GM19372 (cell line): ENCODE measurements around the gene CSNK1A1.

ENCODE experiments used
- ATAC-seq: cut with Tn5 transposase; IDR thresholded peaks from one replicate; pipeline ENCODE4 v1.9.1; 2021; ENCODE audit warnings: mild to moderate bottlenecking, low read depth, moderate library complexity; ENCODE audit not compliant: unreplicated experiment

CSNK1A1 gene

DNA sequence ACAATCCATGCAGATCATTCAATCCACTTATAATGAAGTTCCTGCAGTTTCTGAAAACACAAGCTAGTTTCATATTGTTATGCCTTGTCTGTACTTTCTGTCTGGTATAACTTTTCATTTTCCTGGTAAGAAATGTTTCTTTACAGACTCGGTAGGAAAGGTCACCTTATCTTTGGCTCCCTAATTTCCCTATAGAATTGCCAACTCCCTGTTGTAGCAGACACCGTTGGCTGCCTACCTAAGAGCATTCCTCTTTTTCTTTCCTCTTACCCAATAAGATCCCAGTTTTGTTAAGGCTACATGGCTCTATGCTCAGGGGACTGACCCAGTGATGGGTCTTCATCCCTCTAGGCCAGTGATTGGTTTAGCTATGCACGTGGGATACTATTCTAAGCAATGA, 23.9 kb upstream of the CSNK1A1 start:
- no peak for ATAC-seq

DNA sequence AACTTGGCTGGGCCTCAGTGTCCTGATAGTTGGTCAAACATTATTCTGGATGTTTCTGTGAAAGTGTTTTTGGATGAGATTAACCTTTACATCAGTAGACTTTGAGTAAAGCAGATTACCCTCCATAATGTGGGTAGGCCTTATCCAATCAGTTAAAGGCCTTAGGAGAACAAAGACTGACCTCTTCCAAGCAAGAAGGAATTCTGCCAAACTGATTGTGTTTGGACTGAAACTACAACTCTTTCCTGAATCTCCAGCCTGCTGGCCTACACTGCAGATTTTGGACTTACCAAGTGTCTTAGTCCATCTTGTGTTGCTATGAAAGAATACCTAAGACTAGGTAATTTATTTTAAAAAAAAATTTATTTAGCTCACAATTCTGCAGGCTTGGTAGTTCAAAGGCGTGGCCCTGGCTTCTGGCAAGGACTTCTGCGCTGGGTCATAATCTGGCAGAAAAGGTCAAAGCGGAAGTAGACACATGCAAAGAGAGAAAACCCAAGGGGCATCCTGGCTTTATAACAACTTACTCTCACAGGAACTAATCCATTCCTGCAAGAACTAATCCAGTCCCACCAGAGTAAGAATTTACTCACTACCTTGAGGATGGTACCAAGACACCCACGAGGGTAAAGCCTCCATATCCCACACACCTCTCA, 21.5 kb upstream of the CSNK1A1 start:
- no peak for ATAC-seq

DNA sequence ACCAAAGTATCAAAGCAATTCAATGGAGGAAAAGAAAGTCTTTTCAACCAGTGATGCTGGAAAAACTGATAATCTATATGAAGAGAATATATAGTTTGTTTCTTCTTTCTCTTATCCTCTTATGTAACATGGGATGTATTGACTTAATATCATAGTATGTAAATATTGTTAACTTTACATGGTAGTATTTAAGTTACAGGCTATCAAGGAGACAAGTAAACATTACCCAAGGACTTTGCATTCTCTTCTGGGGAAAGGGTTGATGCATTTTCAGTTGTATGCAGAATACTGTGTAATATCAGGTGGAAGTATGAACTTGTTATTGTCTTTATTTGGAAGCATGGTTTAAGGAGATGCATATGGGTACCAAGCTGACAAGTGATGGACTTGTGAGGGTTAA, 20.9 kb upstream of the CSNK1A1 start:
- ATAC-seq, result no peak

DNA sequence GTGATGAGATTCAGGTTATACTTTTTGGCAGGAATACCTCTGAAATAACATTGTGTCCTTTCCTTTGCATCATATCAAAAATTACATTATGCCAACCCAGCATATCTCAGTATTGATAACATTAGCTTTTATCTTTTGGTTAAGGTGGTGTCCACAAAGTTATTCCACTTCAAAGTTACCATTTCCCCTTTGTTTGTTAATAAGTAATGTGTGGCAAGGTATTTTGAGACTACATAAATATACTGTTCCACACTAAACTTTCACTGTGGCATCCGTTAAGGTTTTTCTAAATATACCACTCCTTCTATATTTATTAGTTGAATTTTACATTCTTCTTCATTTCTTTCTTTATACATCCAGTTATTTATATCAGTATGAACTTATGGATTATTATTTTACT, 16.0 kb upstream of the CSNK1A1 start:
- ATAC-seq, result no peak

DNA sequence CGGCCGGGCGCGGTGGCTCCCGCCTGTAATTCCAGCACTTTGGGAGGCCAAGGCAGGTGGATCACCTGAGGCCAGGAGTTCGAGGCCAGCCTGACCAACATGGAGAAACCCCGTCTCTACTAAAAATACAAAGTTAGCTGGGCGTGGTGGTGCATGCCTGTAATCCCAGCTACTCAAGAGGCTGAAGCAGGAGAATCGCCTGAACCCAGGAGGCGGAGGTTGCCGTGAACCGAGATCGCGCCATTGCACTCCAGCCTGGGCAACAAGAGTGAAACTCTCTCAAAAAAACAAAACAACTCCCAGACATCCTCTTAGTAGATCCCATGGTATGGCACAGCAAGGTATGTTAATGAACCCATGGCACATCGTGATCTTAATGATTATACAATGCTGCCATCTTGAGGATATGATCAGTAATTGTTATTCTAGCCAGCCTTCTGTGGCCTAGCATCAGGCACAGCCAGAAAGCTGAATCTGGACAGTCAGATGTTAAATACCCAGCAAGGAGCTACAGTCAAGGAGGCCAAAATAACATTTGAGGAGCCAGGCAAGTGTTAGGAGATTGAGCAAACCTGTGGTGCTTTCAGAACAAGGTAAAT, 13.4 kb upstream of the CSNK1A1 start:
- peak; percentile 86 for ATAC-seq

DNA sequence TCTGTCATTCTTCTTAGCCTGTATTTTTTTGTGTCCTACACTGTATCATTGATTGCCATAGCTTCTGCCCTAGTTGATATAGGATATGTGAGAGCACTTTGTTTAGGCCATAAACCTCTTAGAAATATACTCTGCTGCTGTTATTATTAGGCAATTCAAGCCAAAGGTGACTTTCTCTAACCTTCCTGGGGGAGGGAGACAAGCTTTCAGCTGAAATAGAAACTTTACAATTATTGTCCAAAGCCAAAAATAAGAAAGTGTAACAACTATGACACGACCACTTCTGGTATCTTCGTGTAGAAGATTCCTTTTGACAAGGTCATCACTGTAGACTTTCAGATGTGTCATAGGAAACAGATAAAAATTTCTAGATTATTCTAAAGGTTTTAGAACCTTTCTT, 12.2 kb upstream of the CSNK1A1 start:
- ATAC-seq, result no peak

DNA sequence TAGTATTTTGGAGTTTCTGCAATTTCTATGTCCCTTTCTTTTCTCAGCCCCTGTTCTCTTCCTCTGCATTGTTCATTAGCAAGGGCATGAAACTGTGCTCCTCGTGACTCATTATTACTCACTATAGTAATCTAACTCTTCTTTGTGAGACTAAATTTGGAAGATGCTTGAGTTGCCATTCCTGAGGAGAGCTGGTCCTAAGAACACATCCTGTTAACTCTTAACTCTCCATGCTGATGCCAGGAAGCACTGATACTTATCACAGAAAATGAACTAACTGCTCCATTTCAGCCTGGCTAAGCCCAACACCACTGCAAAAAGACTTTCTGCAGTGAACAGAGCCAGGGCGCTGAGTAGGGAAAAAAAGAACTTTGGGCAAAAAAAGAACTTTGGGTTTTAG, 10.6 kb upstream of the CSNK1A1 start:
- no peak for ATAC-seq

DNA sequence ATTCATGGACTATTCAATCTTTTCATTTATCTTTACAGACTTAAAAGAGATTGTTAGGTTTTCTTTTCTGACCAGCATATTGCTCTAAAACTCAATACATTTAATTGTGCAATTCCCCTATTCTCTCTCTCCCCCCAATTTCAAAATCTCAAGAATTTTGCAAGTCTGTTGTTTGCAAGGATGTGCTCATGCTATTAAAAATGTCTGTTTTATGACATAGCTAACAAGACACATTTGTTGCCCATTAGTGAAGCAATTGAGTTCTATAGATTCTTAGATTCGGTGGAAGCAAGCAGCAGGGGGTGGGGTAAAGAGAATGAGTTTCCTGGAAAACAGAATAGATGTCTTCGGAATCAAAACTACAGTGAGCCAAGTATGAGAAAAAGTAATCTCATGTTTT, 8.5 kb upstream of the CSNK1A1 start:
- no peak for ATAC-seq

DNA sequence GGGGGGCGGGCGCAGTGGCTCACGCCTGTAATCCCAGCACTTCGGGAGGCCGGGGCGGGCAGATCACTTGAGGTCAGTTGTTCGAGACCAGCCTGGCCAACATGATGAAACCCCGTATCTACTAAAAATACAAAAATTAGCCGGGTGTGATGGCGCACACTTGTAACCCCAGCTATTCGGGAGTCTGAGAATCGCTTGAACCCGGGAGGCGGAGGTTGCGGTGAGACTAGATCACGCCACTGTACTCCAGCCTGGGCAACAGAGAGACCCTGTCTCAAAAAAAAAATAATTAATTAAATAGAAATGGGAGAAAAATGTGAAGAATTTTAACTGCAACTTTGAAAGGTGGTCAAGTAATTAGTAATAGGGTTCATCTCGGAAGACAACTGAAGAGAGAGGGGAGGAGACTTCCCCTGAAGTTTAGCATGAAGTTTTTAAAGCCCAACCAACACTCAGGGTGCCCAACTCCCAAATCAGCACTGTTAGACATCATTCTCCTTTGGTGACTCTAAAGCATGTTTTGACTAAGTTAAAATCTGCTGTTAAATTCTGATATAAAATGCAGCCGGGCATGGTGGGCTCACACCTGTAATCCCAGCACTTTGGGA, 1.4 kb upstream of the CSNK1A1 start:
- ATAC-seq, result no peak

DNA sequence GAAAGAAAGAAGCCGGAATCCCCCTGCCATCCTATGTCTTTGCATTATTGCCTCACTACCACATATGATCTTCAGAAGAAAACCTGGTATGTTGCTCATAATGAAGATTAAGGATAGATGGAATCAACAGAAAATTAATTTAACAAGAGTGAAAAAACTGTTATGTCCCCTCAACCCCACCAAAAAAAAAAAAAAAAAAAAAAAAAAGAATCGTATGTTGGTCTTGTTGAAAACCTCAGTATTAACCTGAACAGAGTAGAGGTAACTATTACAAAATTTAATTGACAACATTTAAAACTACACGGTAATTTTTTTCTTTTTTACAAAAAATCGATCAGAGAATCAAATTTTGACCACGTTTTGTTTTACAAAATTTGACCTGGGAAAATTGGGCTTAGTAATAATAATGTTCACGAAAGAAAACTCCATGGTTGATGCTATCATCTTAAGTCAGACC, 827 bp upstream of the CSNK1A1 start:
- ATAC-seq, result no peak

DNA sequence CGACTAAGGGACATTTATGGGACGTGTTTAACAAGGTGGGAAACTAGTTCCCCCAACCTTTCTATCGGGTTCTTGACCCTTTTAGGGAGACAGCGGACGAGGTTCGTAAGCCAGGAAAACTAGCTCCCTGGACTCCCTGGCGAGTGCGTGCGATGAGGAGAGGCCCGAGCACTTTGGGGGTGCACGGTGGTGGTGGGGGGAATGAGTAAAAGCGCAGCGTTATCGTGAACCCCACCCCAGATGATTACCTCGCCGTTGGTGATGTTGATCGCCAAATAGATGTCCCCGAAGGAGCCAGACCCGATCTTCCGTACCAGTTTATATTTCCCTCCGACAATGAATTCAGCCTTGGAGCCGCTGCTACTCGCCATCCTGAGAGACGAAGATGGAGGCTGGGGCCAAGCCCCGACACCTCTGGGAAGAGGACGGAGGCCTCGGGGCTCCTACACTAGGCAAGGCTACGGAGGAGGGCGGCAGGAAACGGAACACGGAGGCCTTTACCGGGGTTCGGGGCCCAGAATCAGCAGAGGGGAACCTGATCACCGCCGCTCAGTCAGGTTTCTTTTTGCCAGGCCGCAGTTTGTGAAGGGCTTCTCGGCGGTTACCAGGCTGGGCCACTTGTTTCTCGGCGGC, 529 bp downstream of the CSNK1A1 start:
- ATAC-seq, result no peak

DNA sequence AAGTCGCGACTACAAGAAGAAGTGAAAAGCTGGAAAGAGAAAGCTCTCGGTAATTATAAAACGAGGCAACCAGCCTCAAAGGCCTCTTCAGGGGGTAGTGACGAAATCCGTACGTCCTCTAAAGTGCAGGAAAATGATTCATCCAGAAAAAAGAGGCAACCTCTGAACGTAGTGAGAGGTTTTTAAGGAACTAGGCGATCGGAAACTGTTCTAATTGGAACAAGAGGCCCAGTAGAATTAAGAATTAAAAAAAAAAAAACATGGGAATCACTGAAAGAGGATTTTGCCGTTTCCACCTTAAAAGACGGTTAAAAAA, 1.0 kb downstream of the CSNK1A1 start:
- ATAC-seq, result no peak

DNA sequence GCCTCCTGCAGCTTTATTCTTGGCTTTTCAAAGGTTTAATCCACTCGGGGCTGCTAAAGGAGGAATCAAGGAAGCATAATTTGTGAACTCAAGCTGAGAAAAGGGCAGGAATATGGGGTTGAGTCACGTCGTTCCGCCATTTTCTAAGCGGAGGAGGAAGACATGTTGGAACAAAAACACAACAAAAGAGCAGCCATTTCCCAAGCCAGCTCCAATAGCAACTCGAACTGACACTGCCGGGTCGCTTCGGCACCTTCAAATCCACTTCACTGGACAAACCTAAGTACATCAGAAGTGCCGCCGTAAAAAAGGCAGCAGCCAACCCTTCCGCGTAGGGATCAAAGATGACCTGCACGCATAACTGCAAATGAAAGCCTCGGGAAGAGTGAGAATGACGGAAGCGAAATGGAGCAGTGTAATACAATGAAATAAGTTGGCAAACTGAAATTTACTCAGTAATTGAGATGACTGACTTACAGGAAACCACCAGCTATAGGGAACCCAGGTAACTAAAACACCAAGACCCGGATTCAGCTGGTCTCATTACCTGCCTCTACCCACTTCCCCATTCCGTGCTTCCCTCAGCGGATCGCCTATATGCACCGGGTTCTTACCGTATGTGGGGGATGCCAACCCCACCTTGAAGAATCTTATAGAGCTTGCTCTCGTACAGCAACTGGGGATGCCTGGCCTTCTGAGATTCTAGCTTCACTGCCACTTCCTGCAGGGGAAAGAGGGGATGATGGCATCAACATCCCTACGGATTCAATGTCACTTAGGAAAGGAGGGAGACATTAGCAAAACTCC, 1.6 kb downstream of the CSNK1A1 start:
- peak; percentile 26 for ATAC-seq

DNA sequence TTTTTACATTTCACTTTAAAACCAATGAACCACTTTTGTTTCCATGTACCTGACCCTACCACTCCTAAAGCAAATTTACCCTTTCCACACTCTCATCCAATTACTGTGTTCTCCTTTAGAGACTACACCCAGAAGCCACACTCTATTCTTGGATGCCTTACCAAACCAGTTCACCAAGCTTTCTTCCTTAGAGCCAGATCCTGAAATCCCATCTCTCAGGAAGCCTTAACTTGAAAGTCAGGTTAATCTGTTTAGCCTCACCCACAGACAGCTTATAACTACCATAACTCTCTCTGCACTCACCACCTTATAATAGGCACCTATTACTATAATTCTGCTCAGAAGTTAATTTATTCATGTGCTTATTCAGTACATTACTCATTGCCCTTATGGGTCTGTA, 4.3 kb downstream of the CSNK1A1 start:
- ATAC-seq, result no peak

DNA sequence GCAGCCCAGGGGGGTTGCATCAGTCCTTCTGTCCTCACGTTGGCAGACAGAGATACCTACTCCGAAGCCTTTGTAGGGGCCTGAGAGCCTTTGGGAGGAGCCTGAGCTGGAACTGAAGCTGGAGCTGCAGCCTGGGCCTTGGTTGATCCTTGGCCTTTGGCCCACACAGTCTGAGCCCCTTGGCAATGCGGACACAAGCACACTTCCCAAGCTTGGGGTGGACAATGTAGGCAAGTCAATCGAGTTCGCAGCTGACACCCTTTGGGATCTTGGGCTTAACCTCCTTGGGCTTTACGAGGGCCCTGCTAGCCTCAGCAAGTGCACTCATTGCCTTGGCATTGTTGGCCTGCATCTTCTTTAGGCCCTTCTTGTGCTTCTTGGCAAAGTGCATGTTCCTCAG, 5.9 kb downstream of the CSNK1A1 start:
- ATAC-seq, result no peak

DNA sequence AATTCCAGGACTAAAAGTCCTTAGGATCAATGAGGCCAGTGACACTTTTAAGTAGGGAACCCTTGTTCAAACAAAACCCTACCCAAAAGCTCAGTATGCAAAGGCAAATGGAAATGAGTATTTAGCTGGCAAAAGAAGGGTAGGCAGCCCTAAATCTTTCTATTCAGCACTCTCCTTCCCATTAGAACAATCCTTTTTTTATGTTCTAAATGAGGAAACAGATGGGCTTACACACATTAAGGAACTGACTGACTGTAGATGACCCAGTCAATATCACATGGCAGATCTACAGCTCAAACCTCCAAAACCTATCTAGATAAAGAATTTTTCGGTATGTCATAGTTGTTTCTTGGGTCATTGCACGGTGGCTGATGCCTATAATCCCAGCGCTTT, 7.2 kb downstream of the CSNK1A1 start:
- ATAC-seq, result no peak

DNA sequence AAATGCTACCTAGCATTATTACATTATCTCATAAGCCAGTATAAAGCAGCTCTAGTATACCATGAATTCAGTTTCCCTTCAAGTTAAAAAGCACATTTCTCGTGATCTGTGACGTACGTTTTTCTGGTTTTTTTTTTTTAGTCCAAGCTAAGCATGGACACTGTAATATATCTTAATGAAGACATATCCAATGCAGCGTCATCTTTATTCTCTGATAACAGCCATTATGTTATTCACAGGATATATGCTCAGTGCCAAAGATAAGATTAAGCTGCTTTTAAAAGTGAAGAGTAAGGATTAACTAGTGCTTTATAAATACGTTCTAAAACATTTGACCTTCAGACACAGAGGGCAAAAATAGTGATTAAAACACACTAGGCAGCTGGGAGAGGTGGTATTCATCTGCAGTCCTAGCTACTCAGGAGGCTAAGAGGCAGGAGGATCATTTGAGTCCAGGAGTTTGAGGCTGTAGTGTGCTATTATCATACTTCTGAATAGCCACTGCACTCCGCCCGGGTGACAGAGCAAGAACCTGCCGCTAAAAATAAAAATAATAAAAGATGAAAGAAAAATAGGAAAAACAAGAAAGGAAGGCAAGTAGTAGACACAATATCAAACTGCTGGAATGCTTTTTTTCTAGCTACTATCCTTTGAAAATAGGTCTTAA, 7.7 kb downstream of the CSNK1A1 start:
- no peak for ATAC-seq

DNA sequence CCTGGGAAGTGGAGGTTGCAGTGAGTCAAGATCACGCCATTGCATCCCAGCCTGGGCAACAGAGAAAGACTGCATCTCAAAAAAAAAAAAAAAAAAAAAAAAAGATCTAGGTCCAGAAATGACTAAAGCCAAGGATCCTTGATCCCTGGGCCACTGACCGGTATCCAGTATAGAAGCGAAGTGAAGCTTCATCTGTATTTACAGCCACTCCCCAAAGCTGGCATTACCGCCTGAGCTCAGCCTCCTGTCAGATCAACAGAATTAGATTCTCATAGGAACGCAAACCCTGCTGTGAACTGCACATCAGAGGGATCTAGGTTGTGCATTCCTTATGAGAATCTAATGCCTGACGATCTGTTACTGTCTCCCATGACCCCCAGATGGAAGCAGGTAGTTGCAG, 9.3 kb downstream of the CSNK1A1 start:
- ATAC-seq, result no peak

DNA sequence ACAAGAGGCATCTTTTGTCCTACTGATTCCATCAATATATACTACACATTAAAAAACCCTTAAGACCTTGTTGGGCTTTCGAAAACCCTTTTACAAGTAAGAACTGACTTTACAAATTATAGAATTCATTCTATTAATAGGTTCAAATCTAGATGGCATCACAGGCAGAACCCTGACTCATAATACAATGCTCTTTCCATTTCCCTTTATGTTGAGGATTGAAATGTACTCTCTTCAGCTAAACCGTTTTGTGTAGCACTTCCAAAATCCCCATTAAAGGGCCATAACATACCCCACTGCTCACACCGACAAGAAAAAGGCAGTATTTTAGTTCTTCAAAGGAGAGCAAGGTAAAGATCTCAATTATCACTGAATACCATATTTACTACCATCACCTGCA, 11.2 kb downstream of the CSNK1A1 start:
- no peak for ATAC-seq

DNA sequence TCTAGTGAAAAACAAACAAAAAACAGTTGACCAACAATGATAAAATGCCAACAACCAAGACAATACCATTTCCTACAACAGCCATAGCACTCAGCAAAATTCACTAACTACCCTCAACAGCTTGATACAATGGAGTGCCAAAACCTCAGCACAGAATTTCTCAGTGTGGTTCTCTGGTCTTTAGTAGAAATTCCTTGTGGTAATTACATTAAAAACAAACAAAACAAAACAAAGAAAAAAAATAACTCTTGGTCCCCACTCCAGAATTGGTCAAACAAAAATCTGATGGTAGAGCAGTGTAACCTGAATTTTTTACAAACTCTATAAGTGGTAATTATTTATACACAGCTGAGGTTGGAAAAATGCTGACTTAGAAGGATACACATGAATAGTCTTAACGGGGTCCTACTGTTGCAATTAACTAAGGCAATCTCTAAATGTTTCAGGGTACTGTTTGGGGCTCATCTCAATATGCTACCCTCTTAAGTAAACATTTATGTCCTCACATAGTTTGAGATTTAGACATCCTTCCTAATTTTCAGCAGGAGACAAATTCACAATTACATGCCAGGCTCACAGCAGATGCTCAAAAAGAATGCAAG, 13.8 kb downstream of the CSNK1A1 start:
- ATAC-seq, result no peak
